Neutrophil (primary cell): ENCODE data around the gene YLPM1.

Experiments used
- H3K27ac ChIP-seq: fragments of 200-600 bp; sonication (generic); 2 replicates; pipeline ENCODE4 v1.5.1; 2016; ENCODE audit warnings: mild to moderate bottlenecking, moderate library complexity
- H3K27me3 ChIP-seq: fragments of 200-600 bp; sonication (generic); 2 replicates; pipeline ENCODE4 v1.6.0; 2016; ENCODE audit warnings: mild to moderate bottlenecking
- H3K36me3 ChIP-seq: fragments of 200-600 bp; sonication (generic); 2 replicates; pipeline ENCODE4 v1.5.1; 2017
- H3K4me1 ChIP-seq, 2 experiments: fragments of 200-600 bp in 1 of 2; sonication (generic) in 1 of 2; 1 replicate in 1 of 2; 2 replicates in 1 of 2; pipeline versions ENCODE4 v1.5.1 to v1.6.1; 2013 to 2016; ENCODE audit warnings: low read depth in 1 of 2, low read length in 1 of 2, mild to moderate bottlenecking in 1 of 2, moderate library complexity in 1 of 2; ENCODE audit not compliant: control insufficient read depth in 1 of 2, insufficient read depth in 1 of 2
- H3K4me3 ChIP-seq, 2 experiments: fragments of 200-600 bp in 1 of 2; sonication (generic) in 1 of 2; 1 replicate in 1 of 2; 2 replicates in 1 of 2; pipeline ENCODE4 v1.5.1; 2013 to 2016; ENCODE audit warnings: low read depth in 1 of 2, low read length in 1 of 2, mild to moderate bottlenecking in 1 of 2, moderate library complexity in 1 of 2
- H3K9me3 ChIP-seq: fragments of 200-600 bp; sonication (generic); 2 replicates; pipeline ENCODE4 v1.5.1; 2016
- CTCF ChIP-seq: fragments of 200-600 bp; sonication (generic); IDR thresholded peaks from 2 replicates; pipeline ENCODE4 v1.5.1; 2016; ENCODE audit warnings: antibody characterized with exemption

YLPM1 gene

GRCh38 chr14:74804219-74804825, 41.2 kb downstream of the YLPM1 start:
- no peak for TF ChIP-seq CTCF
- Histone ChIP-seq H3K4me1 (no peaks in the 10 kb centered on the region), H3K36me3 (peaks cover 42% of the 10 kb centered on the region), H3K27me3 (no peaks in the 10 kb centered on the region), H3K9me3 (no peaks in the 10 kb centered on the region), H3K4me3 (no peak overlapping the region), H3K27ac (no peak overlapping the region)

GRCh38 chr14:74807853-74808545, 44.9 kb downstream of the YLPM1 start:
- H3K27ac ChIP-seq, result no peak overlapping the region
- H3K4me3 ChIP-seq, result no peak overlapping the region
- H3K36me3 ChIP-seq, result peaks cover 71% of the 10 kb centered on the region

GRCh38 chr14:74816124-74816523, 53.0 kb downstream of the YLPM1 start:
- H3K4me1 ChIP-seq, result no peaks in the 10 kb centered on the region
- peaks cover 77% of the 10 kb centered on the region for H3K36me3 ChIP-seq
- H3K9me3 ChIP-seq, result no peaks in the 10 kb centered on the region
- H3K27me3 ChIP-seq, result no peaks in the 10 kb centered on the region
- no peak for TF ChIP-seq CTCF
- no peak overlapping the region for H3K27ac ChIP-seq
- H3K4me3 ChIP-seq, result no peak overlapping the region

More at GRCh38 chr14:74807853-74808545, 44.9 kb downstream of the YLPM1 start:
- Histone ChIP-seq H3K27me3 (no peaks in the 10 kb centered on the region), H3K9me3 (no peaks in the 10 kb centered on the region), H3K4me1 (no peaks in the 10 kb centered on the region)
- no peak for TF ChIP-seq CTCF

GRCh38 chr14:74820288-74820687, 57.2 kb downstream of the YLPM1 start:
- Histone ChIP-seq H3K4me3 (no peak overlapping the region), H3K27ac (no peak overlapping the region), H3K9me3 (no peaks in the 10 kb centered on the region), H3K27me3 (no peaks in the 10 kb centered on the region), H3K4me1 (no peaks in the 10 kb centered on the region), H3K36me3 (peaks cover 72% of the 10 kb centered on the region)
- no peak for TF ChIP-seq CTCF

GRCh38 chr14:74821267-74821915, 58.3 kb downstream of the YLPM1 start:
- TF ChIP-seq CTCF, result no peak
- H3K36me3 ChIP-seq, result peaks cover 67% of the 10 kb centered on the region
- no peaks in the 10 kb centered on the region for H3K4me1 ChIP-seq
- H3K27ac ChIP-seq, result no peak overlapping the region
- H3K9me3 ChIP-seq, result no peaks in the 10 kb centered on the region
- no peak overlapping the region for H3K4me3 ChIP-seq
- no peaks in the 10 kb centered on the region for H3K27me3 ChIP-seq
